SH-SY5Y (cell line): ENCODE measurements around the gene FMN2.

Experiments used
- GATA2 ChIP-seq: IDR thresholded peaks from 2 replicates; pipeline ENCODE4 v1.6.1; 2011; ENCODE audit warnings: mild to moderate bottlenecking, low read depth, low read length
- GATA3 ChIP-seq: IDR thresholded peaks from 2 replicates; pipeline ENCODE4 v1.6.1; 2011; ENCODE audit warnings: low read depth, mild to moderate bottlenecking, low read length, moderate library complexity

DNA sequence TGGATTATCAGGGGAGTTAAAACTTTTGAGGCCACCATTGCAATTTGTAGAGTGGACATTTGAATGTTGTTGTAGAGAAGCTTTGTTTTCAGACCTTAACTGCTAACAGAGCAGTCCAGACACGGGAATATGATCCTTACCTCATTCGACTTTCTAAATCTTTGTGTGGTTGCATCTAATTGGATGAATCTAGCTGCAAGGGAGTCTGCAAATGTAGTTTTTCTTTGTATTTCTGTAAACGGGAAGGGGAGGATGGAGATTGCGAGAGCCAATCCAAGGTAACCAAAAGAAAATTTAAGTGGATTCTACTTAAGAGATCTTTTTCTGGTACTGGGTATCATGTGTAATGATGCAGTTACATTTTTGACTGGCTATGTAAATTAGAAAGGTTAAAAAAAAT lies 110.2 kb downstream of the FMN2 start:
- TF ChIP-seq GATA2 (no peak), GATA3 (no peak)
